Frontal cortex (tissue), 1 donor: ENCODE results near the gene AURKB. TPM values are rescaled to one million over a fixed set of nuclear protein-coding genes. Genes with fewer than 3 reads are reported as not detected.

Source experiments
- total RNA-seq: library from RNA; depleted of rRNA; stranded (reverse); fragments of >200 nt; gene quantifications from one replicate; pipeline ENCODE4 v1.2.3, GENCODE V29; 2014

The AURKB gene
- total RNA-seq, 1 donor from 2014 or later: 3.7 TPM

Other genes starting within 250 kb of the AURKB start
- gene GUCY2D, start 208.0 kb downstream of the AURKB start, total RNA-seq: under 0.01 TPM
- under 0.01 TPM for gene ALOX15B, start 171.5 kb downstream of the AURKB start, total RNA-seq
- not detected for gene ALOX12B, start 122.9 kb downstream of the AURKB start, total RNA-seq
- 0.82 TPM for gene ALOXE3, start 92.1 kb downstream of the AURKB start, total RNA-seq
- 1.2 TPM for gene HES7, start 86.5 kb downstream of the AURKB start, total RNA-seq
- gene PER1, start 58.2 kb downstream of the AURKB start, total RNA-seq: 6.5 TPM
- gene VAMP2, start 47.6 kb downstream of the AURKB start, total RNA-seq: 23.6 TPM
- 23.6 TPM for gene TMEM107, start 34.2 kb downstream of the AURKB start, total RNA-seq
- gene BORCS6, start 20.4 kb downstream of the AURKB start, total RNA-seq: 7.7 TPM
- gene CTC1, start 37.5 kb upstream of the AURKB start, total RNA-seq: 9.8 TPM
- 22.8 TPM for gene PFAS, start 38.7 kb upstream of the AURKB start, total RNA-seq
- 6.1 TPM for gene RANGRF, start 78.1 kb upstream of the AURKB start, total RNA-seq
- gene SLC25A35, start 84.8 kb upstream of the AURKB start, total RNA-seq: 1.2 TPM
- 0.41 TPM for gene ARHGEF15, start 99.7 kb upstream of the AURKB start, total RNA-seq
- gene ODF4, start 129.3 kb upstream of the AURKB start, total RNA-seq: not detected
- 4,449 TPM for gene RPL26, start 172.6 kb upstream of the AURKB start, total RNA-seq
- gene RNF222, start 187.3 kb upstream of the AURKB start, total RNA-seq: not detected
- gene NDEL1, start 225.3 kb upstream of the AURKB start, total RNA-seq: 41.2 TPM